Stimulated activated CD4-positive, alpha-beta T cell treated with anti-CD3 and anti-CD28 coated beads, Interleukin-1b, Interleukin-23, amount 100 ng/mL, for 1 hour (primary cell): ENCODE measurements around the gene TSPAN6.

Experiments
- DNase-seq, 2 donors: peaks; one replicate each; pipeline ENCODE4 v3.0.0-alpha.2; 2020; ENCODE audit warnings: low read depth in 2 of 2

The TSPAN6 gene

GRCh38 chrX:100636321-100636991 lies at the start of gene TSPAN6:
TSPAN6 (minus strand) TSS chrX:100636806; CDS start chrX:100636694, 112 bp downstream.
- peak; percentile 24 to 59 for DNase-seq

- no peak for DNase-seq
Observed at GRCh38 chrX:100685997-100686305, 49.3 kb upstream of the TSPAN6 start.

- peak; percentile 7 to 35 for DNase-seq
Observed at GRCh38 chrX:100685284-100685996, 48.8 kb upstream of the TSPAN6 start.

DNA sequence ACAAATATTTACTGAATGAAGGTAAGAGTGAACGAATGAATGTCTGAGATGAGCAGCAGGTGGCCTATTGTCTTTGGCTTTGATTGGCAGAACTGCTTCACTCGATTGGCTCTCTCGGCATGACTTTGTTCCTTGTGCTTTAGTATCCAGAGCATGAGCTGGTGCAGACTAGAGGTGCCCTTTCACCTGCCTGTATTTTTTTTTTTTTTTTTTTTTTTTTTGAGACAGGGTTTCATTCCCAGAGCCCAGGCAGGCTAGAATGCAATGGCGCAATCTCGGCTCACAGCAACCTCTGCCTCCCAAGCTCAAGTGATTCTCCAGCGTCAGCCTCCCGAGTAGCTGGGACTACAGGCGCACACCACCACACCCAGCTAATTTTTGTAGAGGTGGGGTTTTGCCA lies 46.3 kb upstream of the TSPAN6 start:
- DNase-seq, result no peak

DNA sequence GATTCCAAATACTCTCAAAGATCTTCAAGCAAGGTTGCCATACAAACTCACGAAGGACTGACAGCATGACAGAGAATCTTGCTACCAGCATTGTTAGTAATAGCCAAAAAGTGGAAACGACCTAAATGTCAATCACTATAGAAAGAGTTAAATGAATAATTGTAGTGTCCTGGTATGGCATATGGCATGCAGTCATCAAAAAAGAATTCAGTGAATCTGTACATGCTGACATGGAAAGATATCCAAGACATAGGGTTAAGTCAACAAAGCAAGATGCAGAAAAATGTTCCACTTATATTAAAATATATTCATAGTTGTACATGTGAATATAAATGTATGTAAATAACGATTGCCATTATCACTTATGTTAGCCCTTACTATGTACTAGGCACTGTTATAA lies 45.0 kb upstream of the TSPAN6 start:
- DNase-seq, result no peak

DNA sequence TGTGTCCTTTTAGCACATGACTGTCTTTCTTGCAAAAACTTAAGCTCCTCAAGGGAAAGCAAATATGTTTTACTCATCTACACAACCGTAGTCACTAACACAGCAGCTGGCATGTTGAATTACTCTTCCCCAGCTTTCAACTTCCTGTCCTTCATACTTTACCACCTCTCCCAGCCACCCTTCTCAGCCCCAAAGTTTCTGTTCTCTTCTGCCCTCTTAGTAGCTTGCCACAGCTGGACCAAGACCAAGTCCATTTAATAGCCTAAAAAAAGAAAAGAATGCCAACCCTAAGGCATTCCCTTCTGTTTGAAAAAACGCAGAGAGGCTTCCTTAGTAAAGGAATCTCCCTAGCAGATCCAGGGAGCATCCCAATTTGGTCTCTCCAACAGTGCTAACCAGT lies 44.1 kb upstream of the TSPAN6 start:
- DNase-seq, result no peak

DNA sequence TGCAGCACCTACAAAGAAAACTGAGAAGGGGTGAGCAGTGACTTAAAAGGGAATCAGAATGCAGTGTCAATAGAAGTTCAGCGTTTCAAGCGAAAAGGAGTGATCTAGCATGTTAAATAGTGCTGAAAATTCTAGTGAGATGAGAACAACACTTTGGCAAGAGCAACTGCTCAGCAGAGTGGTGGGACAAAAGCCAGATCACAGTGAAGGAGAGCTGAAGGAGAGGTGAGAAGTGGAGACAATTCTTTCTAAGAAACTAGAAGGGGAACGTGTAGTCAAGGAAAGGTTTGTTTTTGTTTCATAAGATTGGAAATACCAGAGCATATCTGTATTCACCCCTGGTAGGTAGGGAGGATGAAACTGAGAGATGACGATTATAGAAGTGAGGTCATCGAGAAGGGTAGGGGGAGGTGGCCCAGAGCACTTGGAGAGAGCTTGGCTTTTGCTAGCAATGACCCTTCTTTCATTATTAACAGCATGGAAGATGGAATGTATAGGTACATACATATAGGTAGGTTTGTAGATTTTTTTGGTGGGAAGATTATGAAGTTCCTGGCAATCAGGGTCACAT lies 41.1 kb upstream of the TSPAN6 start:
- no peak for DNase-seq

DNA sequence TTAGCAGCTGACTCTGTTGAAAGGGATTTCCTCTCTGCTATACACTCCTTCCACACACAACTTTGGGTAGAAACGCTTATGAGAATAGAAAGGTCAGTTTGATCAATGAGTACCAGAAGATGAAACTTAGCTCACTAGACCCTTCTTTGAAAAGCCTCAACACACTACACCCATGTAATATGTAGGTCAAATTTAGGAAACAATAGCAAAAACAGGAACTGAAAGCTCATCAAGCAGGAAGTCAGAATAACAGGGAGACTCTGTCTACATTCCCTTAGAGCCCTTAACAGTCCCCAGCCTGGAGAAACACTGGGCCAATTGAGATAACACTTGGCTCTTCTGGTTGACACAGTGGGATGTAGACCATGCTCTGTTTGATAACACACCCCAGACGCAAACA lies 38.1 kb upstream of the TSPAN6 start:
- no peak for DNase-seq

- no peak for DNase-seq
Observed at GRCh38 chrX:100673397-100673953, 36.9 kb upstream of the TSPAN6 start.

- DNase-seq, result no peak
Observed at GRCh38 chrX:100672966-100673365, 36.4 kb upstream of the TSPAN6 start.

DNA sequence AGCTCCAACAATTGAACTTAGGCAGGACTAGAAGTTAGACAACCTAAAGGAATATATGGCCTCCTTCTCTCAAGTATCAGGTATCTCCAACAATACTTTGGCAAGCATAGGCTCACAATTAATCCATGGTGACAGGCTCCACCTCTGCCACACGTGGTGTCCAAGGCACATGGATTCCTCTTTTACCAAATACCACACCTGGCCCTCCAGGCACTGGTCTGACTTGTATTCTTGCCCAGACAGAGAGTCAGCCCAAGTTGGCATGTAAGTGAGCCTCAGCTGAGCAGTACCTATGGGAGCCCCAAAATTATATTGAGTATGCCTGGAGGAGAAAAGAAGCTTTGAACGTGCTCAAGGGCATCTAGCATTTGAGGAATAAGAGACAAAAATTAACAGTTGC lies 27.0 kb upstream of the TSPAN6 start:
- no peak for DNase-seq

GRCh38 chrX:100662796-100663195 lies 26.2 kb upstream of the TSPAN6 start:
- DNase-seq, result no peak

DNA sequence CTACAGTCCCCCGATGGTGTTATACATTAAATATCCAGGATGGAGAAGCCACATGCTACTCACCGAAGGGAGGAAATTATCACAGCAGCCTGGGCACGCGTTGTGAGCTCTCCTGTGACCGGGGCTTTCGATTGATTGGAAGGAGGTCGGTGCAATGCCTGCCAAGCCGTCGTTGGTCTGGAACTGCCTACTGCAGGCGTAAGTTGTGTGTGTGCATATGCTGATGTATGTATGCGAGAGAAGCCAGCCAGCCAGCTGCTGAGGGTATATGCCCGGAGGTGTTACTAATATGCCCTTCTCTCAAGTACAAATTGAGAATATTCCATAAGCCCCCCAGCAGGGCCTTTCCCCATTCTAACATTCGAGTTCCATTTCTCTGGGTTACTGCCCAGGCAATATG lies 25.6 kb upstream of the TSPAN6 start:
- DNase-seq, result no peak

GRCh38 chrX:100659431-100660137 lies 23.0 kb upstream of the TSPAN6 start:
- no peak for DNase-seq

GRCh38 chrX:100658941-100659381 lies 22.4 kb upstream of the TSPAN6 start:
- no peak for DNase-seq

DNA sequence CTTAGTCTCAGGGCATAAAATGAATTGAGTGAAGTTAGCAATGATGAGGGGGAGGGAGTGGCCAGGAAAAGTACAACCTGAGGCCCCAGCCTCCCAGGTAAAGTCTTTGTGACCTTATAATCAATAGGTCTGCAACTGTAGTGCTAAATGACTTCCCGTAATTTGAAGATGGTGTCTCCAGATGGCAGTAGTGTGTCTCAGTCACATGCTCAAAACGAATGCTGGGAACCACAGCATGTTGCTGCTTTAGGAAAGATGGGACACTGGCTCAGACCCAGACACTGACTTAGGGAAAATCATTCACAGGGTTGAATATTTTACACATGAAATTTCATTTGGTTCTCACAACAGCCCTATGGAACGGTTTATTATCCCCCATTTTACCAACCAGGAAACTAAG lies 17.7 kb upstream of the TSPAN6 start:
- DNase-seq, result no peak

- DNase-seq, result no peak
Observed at GRCh38 chrX:100652266-100652665, 15.7 kb upstream of the TSPAN6 start.

GRCh38 chrX:100650841-100651240 lies 14.2 kb upstream of the TSPAN6 start:
- DNase-seq, result no peak

DNA sequence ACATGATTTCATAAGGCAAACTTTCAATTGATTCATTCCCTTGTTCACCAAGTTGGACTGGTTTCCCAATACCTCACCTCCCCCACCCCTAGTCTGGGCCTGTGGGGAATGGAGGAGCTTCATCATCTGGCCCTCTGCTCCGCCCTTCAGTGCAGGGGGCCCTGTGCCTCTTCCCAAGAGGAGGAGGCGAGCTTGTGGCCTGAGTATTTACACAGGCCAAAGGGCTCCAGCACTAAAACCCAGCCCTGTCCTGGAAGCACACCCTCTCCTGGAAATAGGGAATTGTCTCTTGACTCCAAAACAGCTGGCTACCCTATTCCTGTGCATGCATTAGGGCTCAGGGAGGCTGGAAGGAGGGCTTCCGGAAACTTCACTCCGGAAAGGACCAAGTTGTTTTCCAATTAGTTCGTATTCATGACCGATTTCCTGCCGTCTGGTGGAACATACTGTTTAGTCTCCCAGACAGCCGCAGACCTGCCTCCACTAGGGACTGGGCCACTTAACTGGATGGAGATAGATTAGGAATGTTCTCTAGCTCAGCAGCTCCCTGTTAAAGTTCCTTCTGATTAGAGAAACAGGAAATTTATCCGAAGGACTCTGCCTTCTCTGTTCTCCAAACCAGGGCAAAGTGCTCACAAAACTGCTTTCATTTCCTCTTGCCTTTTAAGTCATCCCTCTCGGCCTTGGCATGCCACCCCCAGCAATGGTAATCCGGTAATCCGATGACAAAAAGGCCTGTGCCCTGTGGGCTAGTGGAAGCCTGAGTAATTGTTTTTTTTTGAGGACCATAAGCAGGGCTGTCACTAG lies 13.1 kb upstream of the TSPAN6 start:
- DNase-seq, result no peak

- DNase-seq, result no peak
Observed at GRCh38 chrX:100648458-100649417, 12.1 kb upstream of the TSPAN6 start.
